ENCODE results near the gene PHF24. TPM values are rescaled to one million over a fixed set of nuclear protein-coding genes. Genes with fewer than 3 reads are reported as not detected.

Gene PHF24
- total and polyA plus RNA-seq, 2 of the 13 experiments (the other 11 are each of a cell fraction or from before 2014, with no cell fraction given), result 0.05 TPM; not detected in 1

DNA sequence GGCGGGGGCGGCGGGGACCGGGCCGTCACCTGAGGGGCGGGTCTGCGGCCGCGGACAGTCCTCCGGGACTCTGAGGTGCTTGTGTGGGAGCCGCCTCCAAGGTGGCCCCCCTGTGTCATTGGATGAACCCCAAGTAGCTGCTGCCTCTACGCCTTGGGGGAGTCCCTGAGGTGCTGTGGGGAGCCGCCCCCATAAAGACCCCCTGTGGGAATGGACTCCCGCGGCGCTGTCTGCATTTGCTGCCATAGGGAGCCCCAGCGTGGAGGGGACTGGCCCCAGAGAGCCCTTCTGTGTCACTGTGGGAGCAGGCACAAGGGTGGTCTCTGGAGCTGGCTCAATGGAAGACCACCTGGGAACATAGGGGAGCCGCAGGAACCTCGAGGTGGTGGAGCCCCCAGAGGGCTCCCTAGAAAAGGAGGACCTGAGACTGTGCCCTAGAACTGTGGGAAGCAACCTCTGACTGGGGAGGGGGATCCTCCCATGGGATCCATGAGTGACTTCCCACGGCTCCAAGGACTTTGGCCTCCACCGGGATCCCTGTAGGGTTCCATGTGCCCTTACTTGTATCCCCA lies 412 bp downstream of the PHF24 start:
- in situ Hi-C loops (cut with HindIII; ENCODE audit: extremely low pct_ligation_motif_present, low pct_unique_long_range_greater_than_20kb) (no loop called here), intact Hi-C loops (cut with micrococcal nuclease; ENCODE audit: unreplicated experiment) (no loop called here)
- DNase-seq (ENCODE audit: low spot score) (no peak), FAIRE-seq (no peak), ATAC-seq (peak; percentile 30)
- no peak overlapping the region for H3K27ac ChIP-seq (ENCODE audit: extremely low read length, insufficient read depth, low read length)
- TF ChIP-seq REXO4 (CRISPR knock-in tag; IDR thresholded peaks at IDR 0.05; ENCODE audit: borderline replicate concordance) (no peak), NKX3-1 (CRISPR knock-in tag; IDR thresholded peaks at IDR 0.05) (no peak), HNF4G (IDR thresholded peaks at IDR 0.05; ENCODE audit: borderline replicate concordance, low read depth, low read length) (no peak), HNF4G (CRISPR knock-in tag; IDR thresholded peaks at IDR 0.05; ENCODE audit: borderline replicate concordance, low read depth) (no peak), GZF1 (CRISPR knock-in tag; IDR thresholded peaks at IDR 0.05) (no peak), TBP (CRISPR knock-in tag; IDR thresholded peaks at IDR 0.05) (no peak), HOXA3 (CRISPR knock-in tag; IDR thresholded peaks at IDR 0.05) (no peak)
- TF ChIP-seq, protein P1, sequence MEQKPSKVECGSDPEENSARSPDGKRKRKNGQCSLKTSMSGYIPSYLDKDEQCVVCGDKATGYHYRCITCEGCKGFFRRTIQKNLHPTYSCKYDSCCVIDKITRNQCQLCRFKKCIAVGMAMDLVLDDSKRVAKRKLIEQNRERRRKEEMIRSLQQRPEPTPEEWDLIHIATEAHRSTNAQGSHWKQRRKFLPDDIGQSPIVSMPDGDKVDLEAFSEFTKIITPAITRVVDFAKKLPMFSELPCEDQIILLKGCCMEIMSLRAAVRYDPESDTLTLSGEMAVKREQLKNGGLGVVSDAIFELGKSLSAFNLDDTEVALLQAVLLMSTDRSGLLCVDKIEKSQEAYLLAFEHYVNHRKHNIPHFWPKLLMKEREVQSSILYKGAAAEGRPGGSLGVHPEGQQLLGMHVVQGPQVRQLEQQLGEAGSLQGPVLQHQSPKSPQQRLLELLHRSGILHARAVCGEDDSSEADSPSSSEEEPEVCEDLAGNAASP (CRISPR knock-in tag; IDR thresholded peaks at IDR 0.05; ENCODE audit: borderline replicate concordance), result no peak
- peaks cover 3 to 28% of the 10 kb centered on the region in 2 experiments for H3K27me3 ChIP-seq (ENCODE audit: control insufficient read depth in 1 of 2, insufficient read depth in 2 of 2, low read length in 2 of 2)
- no peak overlapping the region for H3K9ac ChIP-seq (ENCODE audit: insufficient read depth, low read depth, low read length)
- no peaks in the 10 kb centered on the region for H3K9me3 ChIP-seq (ENCODE audit: low read length)
- H3K4me1 ChIP-seq (ENCODE audit: insufficient read depth, low read length), result no peaks in the 10 kb centered on the region; the same call in 1 of the 2 replicates
- H4K20me1 ChIP-seq (ENCODE audit: insufficient read depth, low read length), result no peaks in the 10 kb centered on the region
- POLR2A ChIA-PET, result no interaction called here
- 0% methylated on average over 2 of the region's 21 CpGs for WGBS (ENCODE audit: low lambda C conversion rate)
- no peaks in the 10 kb centered on the region for H3K36me3 ChIP-seq (replicated peaks in 1 of 2; ENCODE audit: control insufficient read depth in 1 of 2, insufficient read depth in 2 of 2, low read length in 2 of 2)
- peak overlapping the region; percentile 62 for H3K4me2 ChIP-seq (ENCODE audit: low read depth, low read length)
- peak overlapping the region; percentile 21 to 59 (median 31); a peak in 3 of 6 replicates for H3K4me3 ChIP-seq (replicated peaks in 1 of 3; ENCODE audit: insufficient read depth in 1 of 3, low read depth in 2 of 3, low read length in 3 of 3)
- H3K79me2 ChIP-seq (ENCODE audit: insufficient read depth, low read length), result no peaks in the 10 kb centered on the region
- CTCF ChIA-PET (ENCODE audit: low intra/inter-chr PET ratio, low total read pairs), result no interaction called here
- H2AFZ ChIP-seq (ENCODE audit: low read length), result no peak overlapping the region
- no TSS peak for BruUV-seq (replicated peaks)
